GM19452 (cell line): ENCODE measurements around the gene SLC16A4.
A peak's percentile ranks its signal among the peaks of the same experiment; 100 is the strongest.
"Not testable (repeated sequence)": the region's sequence is repeated elsewhere in the genome, so short reads cannot be mapped to it uniquely, and the experiment has no call there.

Experiments
- ATAC-seq: cut with Tn5 transposase; IDR thresholded peaks from one replicate; pipeline ENCODE4 v1.9.1; 2021; ENCODE audit not compliant: unreplicated experiment

SLC16A4 gene

GRCh38 chr1:110409316-110409715, 18.5 kb upstream of the SLC16A4 start:
- ATAC-seq = no peak

- ATAC-seq = no peak
Measured at GRCh38 chr1:110408488-110408887, 17.7 kb upstream of the SLC16A4 start.

GRCh38 chr1:110407260-110408210, 16.7 kb upstream of the SLC16A4 start, which contains the start of gene LAMTOR5:
Gene LAMTOR5, minus strand, starts transcription at chr1:110407694. Its CDS starts 74 bp downstream, at chr1:110407620.
- ATAC-seq = peak; percentile 82

DNA sequence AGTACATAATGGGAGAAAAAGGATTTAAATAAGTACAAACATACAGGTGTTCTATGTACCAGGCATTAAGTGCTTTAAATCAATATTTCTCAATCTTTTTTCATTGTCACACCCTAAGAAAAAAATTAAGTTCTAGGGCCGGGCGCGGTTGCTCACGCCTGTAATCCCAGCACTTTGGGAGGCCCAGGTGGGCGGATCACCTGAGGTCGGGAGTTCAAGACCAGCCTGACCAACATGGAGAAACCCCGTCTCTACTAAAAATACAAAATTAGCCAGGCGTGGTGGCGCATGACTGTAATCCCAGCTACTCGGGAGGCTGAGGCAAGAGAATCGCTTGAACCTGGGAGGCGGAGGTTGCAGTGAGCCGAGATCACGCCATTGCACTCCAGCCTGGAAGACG, 15.6 kb upstream of the SLC16A4 start:
- ATAC-seq = not testable (repeated sequence)

GRCh38 chr1:110404401-110404800, 13.6 kb upstream of the SLC16A4 start:
- no peak for ATAC-seq

DNA sequence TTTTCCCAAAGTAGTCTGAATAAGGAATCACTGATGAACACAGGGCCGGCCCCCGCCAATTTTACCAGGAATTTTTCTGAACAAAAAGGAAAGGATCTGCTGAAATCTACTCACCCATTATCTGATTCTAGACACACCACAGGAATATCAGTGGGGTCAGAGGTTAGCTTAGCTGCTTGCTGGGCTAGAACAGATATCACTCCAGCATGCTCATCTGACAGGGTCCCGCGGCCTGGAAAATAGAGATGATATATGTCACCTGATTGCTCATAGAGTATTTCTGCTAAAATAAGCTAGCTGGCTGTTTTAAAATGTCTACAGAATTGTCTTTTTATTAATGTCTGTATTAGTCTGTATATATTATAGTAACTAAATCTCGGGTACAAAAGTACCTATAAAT, 13.0 kb upstream of the SLC16A4 start:
- ATAC-seq = no peak

GRCh38 chr1:110396259-110396958, 5.6 kb upstream of the SLC16A4 start:
- not testable (repeated sequence) for ATAC-seq

DNA sequence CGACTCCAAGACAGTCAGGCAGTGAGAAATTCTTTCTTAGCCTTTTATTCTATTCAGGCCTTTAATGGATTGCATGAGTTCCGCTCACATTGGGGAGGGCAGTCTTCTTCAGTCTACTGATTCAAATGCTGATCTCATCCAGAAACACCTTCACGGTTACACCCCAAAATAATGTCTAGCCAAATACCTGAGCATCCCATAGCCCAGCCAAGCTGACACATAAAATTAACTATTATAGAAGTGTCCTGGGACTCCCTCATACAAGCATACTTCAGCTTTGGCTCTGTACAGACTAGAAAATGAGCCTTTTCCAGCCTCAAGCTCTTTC, 3.6 kb upstream of the SLC16A4 start:
- no peak for ATAC-seq

GRCh38 chr1:110393691-110394492, 3.1 kb upstream of the SLC16A4 start:
- ATAC-seq = no peak

DNA sequence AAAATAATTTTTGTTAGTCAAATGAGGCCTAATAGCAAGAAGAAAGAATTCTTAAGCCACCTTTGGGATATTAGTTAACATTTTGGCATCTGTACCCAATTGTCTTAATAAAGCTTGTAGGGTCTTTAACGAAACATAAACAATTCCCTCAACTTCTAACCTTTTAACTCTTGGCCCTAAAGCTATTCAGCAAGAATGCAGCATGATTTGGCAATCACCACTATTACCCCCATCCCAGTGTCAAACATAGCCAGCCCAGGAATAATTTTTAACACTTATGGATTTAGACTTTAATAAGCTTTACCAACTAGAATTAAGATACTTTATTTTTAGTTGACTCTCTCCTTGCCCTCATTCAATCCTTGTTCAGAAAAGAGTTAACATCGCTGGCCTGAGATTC, 2.5 kb upstream of the SLC16A4 start:
- no peak for ATAC-seq

DNA sequence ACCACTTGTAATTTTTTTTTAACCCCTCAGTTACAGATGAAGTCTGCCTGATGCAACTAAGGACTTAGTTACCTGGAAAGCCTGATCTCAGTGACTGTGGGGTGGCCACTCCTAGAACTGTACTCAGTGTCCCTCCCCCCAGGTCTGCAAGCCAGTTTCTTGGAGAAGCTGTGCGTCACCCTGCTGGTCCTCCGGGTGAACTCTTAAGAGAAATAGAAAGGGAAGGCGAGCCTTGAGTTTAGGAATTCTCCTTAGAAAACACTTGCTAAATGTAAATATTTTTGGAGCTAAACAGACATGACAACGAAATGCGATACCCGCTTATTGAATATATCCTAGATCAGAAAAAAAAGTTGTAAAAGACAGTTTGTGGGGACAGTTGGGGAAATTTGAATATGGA, 730 bp downstream of the SLC16A4 start:
- no peak for ATAC-seq

- ATAC-seq = no peak
Measured at GRCh38 chr1:110387048-110387754, 3.6 kb downstream of the SLC16A4 start.

GRCh38 chr1:110385369-110385768, 5.5 kb downstream of the SLC16A4 start:
- no peak for ATAC-seq

- peak; percentile 79 for ATAC-seq
Measured at GRCh38 chr1:110384581-110385321, 6.1 kb downstream of the SLC16A4 start.

- no peak for ATAC-seq
Measured at GRCh38 chr1:110383251-110383990, 7.4 kb downstream of the SLC16A4 start.

GRCh38 chr1:110380672-110381283, 10.0 kb downstream of the SLC16A4 start:
- ATAC-seq = no peak

GRCh38 chr1:110375490-110375889, 15.3 kb downstream of the SLC16A4 start:
- ATAC-seq = no peak

- ATAC-seq = no peak
Measured at GRCh38 chr1:110370827-110371226, 20.0 kb downstream of the SLC16A4 start.

GRCh38 chr1:110364221-110364620, 26.6 kb downstream of the SLC16A4 start:
- no peak for ATAC-seq
